Upper lobe of right lung (tissue), 1 donor: ENCODE results near the gene SIGLEC9. TPM values are rescaled to one million over a fixed set of nuclear protein-coding genes. Genes with fewer than 3 reads are reported as not detected.
"Not testable (repeated sequence)": the region's sequence is repeated elsewhere in the genome, so short reads cannot be mapped to it uniquely, and the experiment has no call there.

Experiments used
- ATAC-seq: fragments of 200-7000 bp; cut with Tn5 transposase; one replicate; pipeline ENCODE4 v1.9.1; 2020; ENCODE audit warnings: mild to moderate bottlenecking, moderate library complexity
- DNase-seq: peaks from one replicate; pipeline ENCODE4 v3.0.0-alpha.2; 2020
- H3K27ac ChIP-seq: fragments of 200-600 bp; one replicate; pipeline ENCODE4 v1.8.0; 2022
- H3K27me3 ChIP-seq: fragments of 200-600 bp; one replicate; pipeline ENCODE4 v1.8.0; 2022; ENCODE audit warnings: mild to moderate bottlenecking
- H3K36me3 ChIP-seq: fragments of 200-600 bp; one replicate; pipeline ENCODE4 v1.8.0; 2022
- H3K4me1 ChIP-seq: fragments of 200-600 bp; one replicate; pipeline ENCODE4 v1.8.0; 2022
- H3K4me3 ChIP-seq: fragments of 200-600 bp; one replicate; pipeline ENCODE4 v1.8.0; 2022; ENCODE audit warnings: mild to moderate bottlenecking
- H3K9me3 ChIP-seq: fragments of 200-600 bp; one replicate; pipeline ENCODE4 v1.8.0; 2022
- CTCF ChIP-seq: fragments of 200-600 bp; IDR thresholded peaks from one replicate; pipeline ENCODE4 v1.8.0; 2022; ENCODE audit warnings: antibody characterized with exemption
- intact Hi-C: fragments of 100-400 bp; cut with DNase I; formaldehyde crosslinking; loops from one replicate; pipeline ENCODE4 v1.11.0; 2022
- total RNA-seq: library from RNA; stranded (reverse); fragmentation: NEBNext Ultra II Directional; extraction: Animal tissue kit (Norgen Biotek cat#: 25700); gene quantifications from one replicate; pipeline ENCODE4 v1.2.1, GENCODE V29; 2021
- donor health status: DM: no; HTN: yes; CAD: no; lungs with severe emphysema.

Gene SIGLEC9
- total RNA-seq, 1 donor from 2014 or later: 14.5 TPM

GRCh38 chr19:51142119-51142518 is 17.4 kb downstream of the SIGLEC9 start, which contains the start of gene SIGLEC7:
TSS of gene SIGLEC7 (plus strand) at chr19:51142301. CDS start at chr19:51142370, 69 bp downstream.
- Histone ChIP-seq H3K36me3 (no peaks in the 10 kb centered on the region), H3K27me3 (no peaks in the 10 kb centered on the region), H3K9me3 (no peaks in the 10 kb centered on the region), H3K27ac (peak within 1 kb of the TSS; percentile 58), H3K4me3 (no peak within 1 kb of the TSS), H3K4me1 (peaks cover 5% of the 10 kb centered on the region)
- TF ChIP-seq CTCF: no peak
- peak; percentile 52 for ATAC-seq
- intact Hi-C loops: no loop called here
- DNase-seq: no peak

- ATAC-seq: peak; percentile 8
- H3K4me1 ChIP-seq, DNase-seq, H3K9me3 ChIP-seq, intact Hi-C loops, H3K36me3 ChIP-seq, H3K4me3 ChIP-seq, H3K27me3 ChIP-seq: not testable (repeated sequence)
- H3K27ac ChIP-seq: peak overlapping the region; percentile 58
Measured at GRCh38 chr19:51142809-51143475, 18.2 kb downstream of the SIGLEC9 start.

GRCh38 chr19:51143486-51143885 is 18.8 kb downstream of the SIGLEC9 start:
- intact Hi-C loops: no loop called here
- no peaks in the 10 kb centered on the region for H3K36me3 ChIP-seq
- no peak for ATAC-seq
- H3K4me3 ChIP-seq: no peak overlapping the region
- H3K27me3 ChIP-seq: no peaks in the 10 kb centered on the region
- H3K4me1 ChIP-seq: no peaks in the 10 kb centered on the region
- H3K27ac ChIP-seq: no peak overlapping the region
- no peak for TF ChIP-seq CTCF
- no peak for DNase-seq
- no peaks in the 10 kb centered on the region for H3K9me3 ChIP-seq

- no peak overlapping the region for H3K27ac ChIP-seq
- intact Hi-C loops: no loop called here
- DNase-seq: no peak
Measured at GRCh38 chr19:51144482-51145045, 19.9 kb downstream of the SIGLEC9 start.

GRCh38 chr19:51145916-51146493 is 21.3 kb downstream of the SIGLEC9 start:
- Histone ChIP-seq H3K27me3 (no peaks in the 10 kb centered on the region), H3K9me3 (no peaks in the 10 kb centered on the region), H3K4me1 (no peaks in the 10 kb centered on the region), H3K27ac (no peak overlapping the region), H3K4me3 (no peak overlapping the region), H3K36me3 (no peaks in the 10 kb centered on the region)
- ATAC-seq (no peak), DNase-seq (no peak)
- no peak for TF ChIP-seq CTCF
- intact Hi-C loops: no loop called here

More at GRCh38 chr19:51144482-51145045, 19.9 kb downstream of the SIGLEC9 start:
- ATAC-seq: no peak
- no peak for TF ChIP-seq CTCF
- Histone ChIP-seq H3K4me3 (no peak overlapping the region), H3K4me1 (no peaks in the 10 kb centered on the region), H3K27me3 (no peaks in the 10 kb centered on the region), H3K36me3 (no peaks in the 10 kb centered on the region), H3K9me3 (no peaks in the 10 kb centered on the region)

- TF ChIP-seq CTCF: no peak
- H3K27ac ChIP-seq: no peak overlapping the region
- H3K27me3 ChIP-seq: no peaks in the 10 kb centered on the region
- H3K4me3 ChIP-seq: no peak overlapping the region
- intact Hi-C loops: no loop called here
- DNase-seq (no peak), ATAC-seq (no peak)
- H3K9me3 ChIP-seq: no peaks in the 10 kb centered on the region
- H3K36me3 ChIP-seq: no peaks in the 10 kb centered on the region
- H3K4me1 ChIP-seq: no peaks in the 10 kb centered on the region
Measured at GRCh38 chr19:51146751-51147150, 22.0 kb downstream of the SIGLEC9 start.
